ENCODE measurements around the gene ITGA1. TPM values are rescaled to one million over a fixed set of nuclear protein-coding genes. Genes with fewer than 3 reads are reported as not detected.

Gene ITGA1
- total and polyA plus RNA-seq, 11 donors = 5.5 to 52.0 (median 23.3) TPM

DNA sequence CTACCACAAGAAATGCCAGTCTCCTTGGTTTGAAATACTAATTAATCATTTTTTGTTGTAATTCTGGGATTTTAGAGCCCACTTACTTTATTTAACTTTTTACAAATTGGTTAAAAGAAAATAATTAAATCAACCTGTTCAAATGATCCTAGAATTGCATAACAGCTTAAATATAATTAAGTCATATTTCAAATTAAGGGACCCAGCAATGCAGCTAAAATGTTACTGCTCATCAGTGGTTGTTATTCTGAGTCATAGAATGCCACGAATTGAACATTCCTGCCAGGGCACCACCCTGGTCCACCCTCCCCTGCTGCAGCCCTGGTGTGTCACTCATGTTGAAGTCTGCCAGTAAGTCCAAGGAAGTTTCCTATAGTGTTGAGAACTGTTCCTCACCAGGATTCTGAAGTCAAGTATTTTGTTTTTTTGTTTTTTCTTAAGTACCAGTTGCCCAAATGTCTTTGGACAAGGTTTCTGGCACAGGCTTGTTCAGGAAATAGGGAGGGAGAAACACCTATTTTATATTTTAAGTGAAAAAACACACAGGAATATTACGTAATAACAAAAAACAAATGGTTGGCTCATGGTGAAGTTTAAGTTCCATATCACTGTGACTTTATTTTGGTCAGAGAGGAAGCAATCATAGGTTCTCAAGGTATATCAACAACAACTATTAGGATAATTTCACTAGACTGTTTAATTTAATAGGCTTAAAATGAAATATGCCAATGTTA, 4.3 kb upstream of the ITGA1 start:
- no peak overlapping the region for H3K4me3 ChIP-seq
- peak overlapping the region in 11 of 12 donors; percentile 9 to 73 (median 44) for H3K27ac ChIP-seq
- peaks cover 0 to 29% (median 12%) of the 10 kb centered on the region in 12 donors for H3K4me1 ChIP-seq
- ATAC-seq (peak in 3 of 4 donors; percentile 32 to 48 (median 40)), DNase-seq (peak in 2 of 5 donors; percentile 16 to 67)
- no peaks in the 10 kb centered on the region for H3K27me3 ChIP-seq
- WGBS, 4 donors = 47 to 63% (median 57%) methylated on average over 2 of the region's 2 CpGs
- no peak for TF ChIP-seq POLR2A (IDR thresholded peaks at IDR 0.05)
- no peak for TF ChIP-seq CTCF (IDR thresholded peaks at IDR 0.05)
- H3K9me3 ChIP-seq = no peaks in the 10 kb centered on the region
- no peaks in the 10 kb centered on the region for H3K36me3 ChIP-seq
- intact Hi-C loops (cut with DNase I) = loop anchor here in 2 of 10 donors (10.0 kb wide), 3 partner anchors 61 to 311 kb away; no protein-coding TSS in a partner anchor

DNA sequence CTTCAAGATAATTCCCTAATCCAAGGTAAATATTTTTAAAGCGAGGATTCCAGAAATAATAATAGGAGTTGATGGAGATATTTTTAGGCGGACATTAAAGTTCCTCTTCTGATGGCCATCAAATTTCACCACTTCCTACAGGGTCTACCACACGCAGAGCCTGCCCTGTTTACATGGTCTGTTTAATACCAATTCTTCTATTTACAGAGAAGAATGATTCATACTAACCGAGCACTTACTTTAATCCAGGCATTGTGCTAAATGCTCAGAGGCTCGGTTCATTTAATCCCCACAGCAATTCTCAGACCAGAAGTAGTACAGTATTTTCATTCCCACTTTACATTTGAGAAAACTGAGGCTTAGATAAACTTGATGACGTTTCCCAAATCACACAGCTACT, 3.0 kb upstream of the ITGA1 start:
- Histone ChIP-seq H3K27me3 (no peaks in the 10 kb centered on the region), H3K4me3 (no peak overlapping the region), H3K36me3 (no peaks in the 10 kb centered on the region), H3K27ac (peak overlapping the region in 6 of 12 donors; percentile 9 to 73 (median 32)), H3K9me3 (no peaks in the 10 kb centered on the region), H3K4me1 (peaks cover 0 to 37% (median 12%) of the 10 kb centered on the region in 12 donors)
- TF ChIP-seq CTCF (IDR thresholded peaks at IDR 0.05) (no peak), POLR2A (IDR thresholded peaks at IDR 0.05) (no peak)
- ATAC-seq (no peak), DNase-seq (no peak)
- 67 to 86% (median 70%) methylated on average over 6 of the region's 6 CpGs for WGBS, 4 donors
- intact Hi-C loops (cut with DNase I) = loop anchor here (5.0 to 10.0 kb wide), 5 partner anchors 60 to 310 kb away; no protein-coding TSS in a partner anchor

GRCh38 chr5:52786391-52786790, 1.3 kb upstream of the ITGA1 start:
- ATAC-seq (no peak), DNase-seq (no peak)
- no peaks in the 10 kb centered on the region for H3K27me3 ChIP-seq
- H3K27ac ChIP-seq = peak overlapping the region; percentile 3 to 96 (median 89)
- no peak for TF ChIP-seq POLR2A (IDR thresholded peaks at IDR 0.05)
- TF ChIP-seq CTCF (IDR thresholded peaks at IDR 0.05) = no peak
- peak overlapping the region in 4 of 12 donors; percentile 70 to 78 (median 72) for H3K4me3 ChIP-seq
- 43 to 56% (median 49%) methylated on average over 4 of the region's 4 CpGs for WGBS, 4 donors
- no peaks in the 10 kb centered on the region for H3K36me3 ChIP-seq
- intact Hi-C loops (cut with DNase I) = loop anchor here (5.0 to 10.0 kb wide), 5 partner anchors 58 to 308 kb away; no protein-coding TSS in a partner anchor
- H3K9me3 ChIP-seq = no peaks in the 10 kb centered on the region
- H3K4me1 ChIP-seq = peaks cover 0 to 42% (median 13%) of the 10 kb centered on the region in 12 donors

GRCh38 chr5:52786949-52787599, 642 bp upstream of the ITGA1 start:
- H3K4me3 ChIP-seq = peak overlapping the region; percentile 45 to 83 (median 72)
- no peaks in the 10 kb centered on the region for H3K9me3 ChIP-seq
- DNase-seq (peak in 1 of 5 donors; percentile 26), ATAC-seq (peak in 1 of 4 donors; percentile 23)
- no peak for TF ChIP-seq POLR2A (IDR thresholded peaks at IDR 0.05)
- TF ChIP-seq CTCF (IDR thresholded peaks at IDR 0.05) = peak in 7 of 12 donors; percentile 11 to 47 (median 38)
- H3K27me3 ChIP-seq = no peaks in the 10 kb centered on the region
- peak overlapping the region; percentile 82 to 96 (median 90) for H3K27ac ChIP-seq
- H3K4me1 ChIP-seq = peaks cover 0 to 42% (median 14%) of the 10 kb centered on the region in 12 donors
- WGBS, 4 donors = 5 to 8% (median 6%) methylated on average over 11 of the region's 11 CpGs
- H3K36me3 ChIP-seq = no peaks in the 10 kb centered on the region
- intact Hi-C loops (cut with DNase I) = loop anchor here (5.0 to 10.0 kb wide), 5 partner anchors 58 to 308 kb away; no protein-coding TSS in a partner anchor
